Fibroblast of pulmonary artery (primary cell): ENCODE data around the gene DDC.

Source experiments
- DNase-seq: peaks from one replicate; pipeline ENCODE4 v3.0.0-alpha.2; 2010; ENCODE audit warnings: low read depth
- H3K4me3 ChIP-seq: replicated peaks from 2 replicates; pipeline ENCODE4 v1.5.1; 2011; ENCODE audit warnings: low read depth, mild to moderate bottlenecking, control low read depth, low read length, moderate library complexity
- TF ChIP-seq, protein P1 (sequence below): IDR thresholded peaks from 2 replicates; pipeline ENCODE4 v1.5.1; 2011; ENCODE audit warnings: mild to moderate bottlenecking, control low read depth, low read length, inconsistent platforms; ENCODE audit errors: missing control alignments

Gene DDC

DNA sequence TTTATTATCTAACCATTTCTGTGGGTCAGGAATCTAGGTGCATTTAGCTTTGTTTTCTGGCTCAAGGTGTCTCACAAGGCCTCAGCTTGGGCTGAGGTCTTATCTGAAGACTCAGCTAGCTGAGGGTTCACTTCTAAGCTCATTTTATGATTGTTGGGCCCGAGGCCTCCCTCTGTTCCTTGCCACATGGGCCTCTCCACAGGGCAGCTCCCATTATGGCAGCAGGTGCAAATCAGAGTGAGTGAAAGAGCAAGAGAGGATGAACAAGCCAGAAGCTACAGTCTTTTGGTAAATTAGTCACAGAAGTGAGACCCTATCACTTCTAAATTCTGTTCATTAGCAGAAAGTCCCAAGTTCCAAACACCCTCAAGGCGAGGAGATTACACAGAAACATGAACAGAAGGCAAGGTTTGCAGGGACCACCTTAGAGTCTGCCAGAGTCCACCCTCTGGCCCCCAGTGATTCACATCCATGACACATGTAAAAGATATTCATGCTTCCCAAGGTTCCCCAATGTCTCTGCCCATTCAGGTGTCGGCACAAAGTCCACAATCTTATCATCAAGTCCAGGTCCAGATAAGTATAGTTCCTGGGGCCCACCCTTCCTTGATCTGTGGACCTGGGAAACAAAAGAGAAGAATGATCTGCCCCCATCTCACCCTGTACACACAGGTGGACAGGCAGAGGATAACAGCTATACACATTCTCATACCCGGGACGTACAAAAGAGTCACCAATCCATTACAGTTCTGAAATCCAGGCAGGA lies 138.7 kb downstream of the DDC start:
- H3K4me3 ChIP-seq, result no peak overlapping the region
- no peak for DNase-seq

DNA sequence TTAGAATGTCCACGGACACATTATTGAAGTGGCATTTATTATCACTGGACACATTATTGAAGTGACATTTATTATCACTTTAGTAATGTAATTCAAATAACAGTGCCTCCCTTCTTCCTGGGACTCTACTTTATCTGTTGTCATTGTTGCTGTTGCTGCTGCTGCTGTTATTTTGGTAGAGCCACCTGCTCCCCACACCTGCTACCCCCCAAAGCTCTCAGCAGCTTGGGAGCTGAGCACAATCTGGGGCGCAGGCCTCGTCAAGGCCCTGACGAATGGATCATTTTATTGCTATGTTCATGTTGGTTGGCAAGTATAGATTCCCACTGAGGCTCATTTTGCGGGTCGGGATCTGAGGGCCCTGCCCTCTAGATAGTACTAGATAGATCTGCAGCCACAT lies 139.9 kb downstream of the DDC start:
- H3K4me3 ChIP-seq, result no peak overlapping the region
- DNase-seq, result no peak
- TF ChIP-seq, protein P1, sequence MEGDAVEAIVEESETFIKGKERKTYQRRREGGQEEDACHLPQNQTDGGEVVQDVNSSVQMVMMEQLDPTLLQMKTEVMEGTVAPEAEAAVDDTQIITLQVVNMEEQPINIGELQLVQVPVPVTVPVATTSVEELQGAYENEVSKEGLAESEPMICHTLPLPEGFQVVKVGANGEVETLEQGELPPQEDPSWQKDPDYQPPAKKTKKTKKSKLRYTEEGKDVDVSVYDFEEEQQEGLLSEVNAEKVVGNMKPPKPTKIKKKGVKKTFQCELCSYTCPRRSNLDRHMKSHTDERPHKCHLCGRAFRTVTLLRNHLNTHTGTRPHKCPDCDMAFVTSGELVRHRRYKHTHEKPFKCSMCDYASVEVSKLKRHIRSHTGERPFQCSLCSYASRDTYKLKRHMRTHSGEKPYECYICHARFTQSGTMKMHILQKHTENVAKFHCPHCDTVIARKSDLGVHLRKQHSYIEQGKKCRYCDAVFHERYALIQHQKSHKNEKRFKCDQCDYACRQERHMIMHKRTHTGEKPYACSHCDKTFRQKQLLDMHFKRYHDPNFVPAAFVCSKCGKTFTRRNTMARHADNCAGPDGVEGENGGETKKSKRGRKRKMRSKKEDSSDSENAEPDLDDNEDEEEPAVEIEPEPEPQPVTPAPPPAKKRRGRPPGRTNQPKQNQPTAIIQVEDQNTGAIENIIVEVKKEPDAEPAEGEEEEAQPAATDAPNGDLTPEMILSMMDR, result no peak

More for the DNA sequence above, 138.7 kb downstream of the DDC start:
- TF ChIP-seq, protein P1, result no peak

DNA sequence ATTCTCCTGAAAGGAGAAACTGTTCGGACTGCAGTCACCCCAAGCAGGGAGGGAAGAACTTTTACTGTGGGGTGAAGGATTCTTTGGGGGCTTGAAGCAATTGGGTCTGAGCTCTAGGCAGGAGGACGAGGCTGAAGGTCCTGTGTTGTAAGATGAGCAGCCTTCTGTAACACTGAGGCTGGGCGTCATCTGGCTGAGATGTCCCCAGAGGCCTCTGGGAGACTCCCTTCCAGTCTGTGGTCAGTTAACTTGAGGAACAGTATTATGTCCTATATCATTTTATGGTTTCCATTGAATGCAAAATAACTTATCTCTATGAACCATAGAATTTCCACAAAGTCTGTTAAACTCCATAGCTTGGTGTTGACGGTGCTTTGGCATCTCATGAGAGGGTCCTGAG lies 141.3 kb downstream of the DDC start:
- TF ChIP-seq, protein P1, result no peak
- no peak overlapping the region for H3K4me3 ChIP-seq

DNA sequence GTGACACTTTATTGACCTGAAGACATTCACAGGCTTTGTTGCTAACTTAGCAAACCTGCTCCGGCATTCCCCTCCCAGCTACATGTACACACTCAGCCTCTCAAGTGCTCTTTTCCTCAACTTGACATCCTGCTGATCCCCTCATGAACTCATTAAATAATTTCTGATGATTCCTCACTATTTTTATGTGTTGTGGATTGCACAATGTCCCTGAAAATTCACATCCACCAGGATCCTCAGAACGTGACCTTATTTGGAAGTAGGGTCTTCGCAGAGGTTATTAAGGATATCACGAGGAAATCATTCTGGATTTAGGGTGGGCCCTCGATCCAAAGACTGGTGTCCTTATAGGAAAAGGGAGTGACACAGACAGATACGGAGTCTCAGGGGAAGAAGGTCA lies 142.3 kb downstream of the DDC start:
- H3K4me3 ChIP-seq, result no peak overlapping the region
- DNase-seq, result no peak
- TF ChIP-seq, protein P1, result no peak

More for the DNA sequence above, 141.3 kb downstream of the DDC start:
- DNase-seq, result no peak

DNA sequence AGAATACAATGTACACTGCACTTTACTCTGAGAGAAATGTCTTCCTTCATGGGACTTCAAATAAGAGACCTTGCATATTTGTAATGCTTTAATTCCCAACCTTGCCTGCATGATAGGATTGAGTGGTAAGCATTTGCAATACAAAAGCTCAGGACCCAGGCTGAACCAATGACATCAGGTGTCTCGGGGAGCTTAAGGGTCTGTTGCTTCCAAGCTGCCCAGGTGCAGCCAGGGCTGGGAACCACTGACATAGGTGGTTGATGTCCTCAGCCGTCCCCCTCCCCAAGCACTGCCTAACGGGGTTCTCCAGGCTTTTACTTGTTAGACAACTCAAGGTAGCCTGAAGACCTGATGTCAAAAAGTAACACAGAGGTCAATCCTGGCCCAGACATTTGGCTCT lies 144.2 kb downstream of the DDC start:
- no peak for DNase-seq
- TF ChIP-seq, protein P1, result no peak
- no peak overlapping the region for H3K4me3 ChIP-seq

DNA sequence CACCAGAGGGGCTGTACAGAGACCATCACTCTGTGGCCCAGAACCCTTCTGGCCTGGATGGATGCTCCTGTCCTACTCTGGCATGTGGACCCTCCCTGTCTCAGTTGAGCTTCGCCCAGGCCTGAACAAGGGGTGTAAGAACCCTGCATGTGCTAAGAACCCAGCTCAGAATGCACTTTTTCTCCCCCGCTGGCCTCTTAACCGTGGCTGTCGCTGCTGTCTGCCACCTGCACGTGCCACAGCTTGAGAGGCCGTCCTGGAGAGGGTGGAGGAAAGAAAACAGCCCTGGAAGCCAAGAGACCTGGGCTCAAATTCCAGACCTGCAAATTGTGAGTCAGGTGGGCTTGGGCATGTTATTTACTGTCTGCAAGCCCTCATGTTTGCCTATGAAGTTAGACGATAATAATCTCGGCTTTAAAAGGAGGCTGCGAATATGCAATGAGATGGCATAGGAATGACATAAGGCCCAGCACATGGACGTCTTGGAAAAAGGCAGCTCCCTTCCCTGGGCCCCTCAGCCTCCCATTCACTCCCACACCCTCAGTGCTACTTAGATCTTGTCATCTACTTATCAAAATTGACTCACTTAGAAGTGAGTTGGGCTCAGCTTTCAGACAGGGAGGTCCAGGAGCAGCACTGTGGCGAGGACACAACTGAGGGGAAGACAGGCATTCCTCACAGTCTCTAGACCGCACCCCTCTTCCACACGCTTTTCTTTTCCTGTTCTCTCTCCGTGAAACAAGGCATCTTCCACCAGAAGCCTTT lies 146.5 kb downstream of the DDC start:
- DNase-seq, result peak; percentile 10
- no peak overlapping the region for H3K4me3 ChIP-seq
- TF ChIP-seq, protein P1, result no peak
